Cortex of kidney (tissue), 1 donor: Measurements from ENCODE around the gene GPR78.

ENCODE experiments used
- DNase-seq: peaks from one replicate; lab custom pipeline; 2025; lab: John Stamatoyannopoulos, UW

GPR78 gene

DNA sequence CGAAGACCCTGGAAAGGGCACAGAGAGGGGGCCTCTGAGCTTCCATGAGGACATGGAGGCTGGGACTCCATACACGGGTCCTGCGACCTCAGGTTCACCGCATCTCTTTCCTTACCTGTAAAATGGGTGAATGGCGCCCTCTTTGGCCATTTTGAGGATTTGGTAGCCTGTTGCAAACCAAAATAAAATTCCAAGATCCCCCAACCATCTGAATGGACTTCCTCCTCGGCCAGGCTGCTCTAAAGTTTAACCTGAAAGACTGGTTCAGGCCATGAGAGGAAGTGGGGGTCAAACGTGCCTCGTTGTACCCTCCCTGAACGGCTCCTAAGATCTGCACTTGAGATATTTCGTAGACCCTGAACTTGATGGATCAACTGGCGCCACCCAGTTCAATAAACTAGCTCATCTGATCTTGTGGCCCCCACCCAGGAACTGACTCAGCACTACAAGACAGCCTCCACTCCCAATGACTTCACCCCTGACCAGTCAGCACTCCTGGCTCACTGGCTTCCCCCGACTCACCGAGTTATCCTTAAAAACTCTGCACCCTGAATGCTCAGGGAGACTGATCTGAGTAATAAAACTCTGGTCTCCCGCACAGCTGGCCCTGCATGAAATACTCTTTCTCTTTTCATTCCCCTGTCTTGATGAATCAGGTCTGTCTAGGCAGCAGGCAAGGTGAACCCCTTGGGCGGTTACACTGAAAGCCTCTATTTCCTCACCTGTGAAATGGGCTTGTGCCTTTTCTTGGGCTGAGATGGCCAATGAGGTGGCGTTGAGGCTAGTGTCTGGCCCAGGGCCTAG is 32.9 kb upstream of the GPR78 start:
- no peak for DNase-seq

DNA sequence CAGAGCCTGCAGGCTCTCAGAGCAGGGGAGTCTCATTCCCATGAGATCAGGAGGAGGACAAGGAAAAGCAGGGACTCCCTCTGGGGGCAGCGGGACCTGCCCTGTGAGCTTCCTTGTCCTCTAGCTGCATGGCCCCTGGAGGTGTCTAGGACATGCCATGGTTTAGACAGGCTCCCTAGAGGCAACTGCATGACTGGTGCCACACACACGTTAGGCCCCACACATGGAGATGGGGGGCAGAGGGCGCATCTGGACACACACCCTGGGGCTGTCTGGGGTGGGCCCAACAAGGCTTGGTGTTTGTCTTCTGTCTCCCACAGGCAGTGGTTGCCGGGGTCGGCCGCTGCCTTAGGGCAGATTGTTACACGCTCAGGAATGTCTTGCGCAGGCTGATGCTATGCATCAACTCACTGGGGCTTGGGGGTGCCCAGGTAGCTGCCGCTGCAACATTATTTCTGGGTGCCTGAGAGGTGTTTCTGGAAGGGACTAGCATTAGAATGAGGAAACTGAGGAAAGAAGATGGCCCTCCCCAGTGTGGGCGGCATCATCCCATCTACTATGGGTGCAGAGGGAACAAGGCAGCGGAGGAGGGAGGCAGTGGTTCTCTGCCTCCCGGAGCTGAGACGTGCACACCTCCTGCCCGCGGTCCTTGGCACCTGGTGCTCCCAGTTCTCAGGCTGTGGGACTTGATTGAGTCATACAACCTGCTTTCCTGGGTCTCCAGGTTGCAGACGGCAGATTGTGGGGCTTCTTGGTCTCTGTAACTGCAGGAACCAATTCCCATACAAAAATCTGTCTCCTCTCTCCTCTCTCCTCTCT is 32.1 kb upstream of the GPR78 start:
- no peak for DNase-seq

DNA sequence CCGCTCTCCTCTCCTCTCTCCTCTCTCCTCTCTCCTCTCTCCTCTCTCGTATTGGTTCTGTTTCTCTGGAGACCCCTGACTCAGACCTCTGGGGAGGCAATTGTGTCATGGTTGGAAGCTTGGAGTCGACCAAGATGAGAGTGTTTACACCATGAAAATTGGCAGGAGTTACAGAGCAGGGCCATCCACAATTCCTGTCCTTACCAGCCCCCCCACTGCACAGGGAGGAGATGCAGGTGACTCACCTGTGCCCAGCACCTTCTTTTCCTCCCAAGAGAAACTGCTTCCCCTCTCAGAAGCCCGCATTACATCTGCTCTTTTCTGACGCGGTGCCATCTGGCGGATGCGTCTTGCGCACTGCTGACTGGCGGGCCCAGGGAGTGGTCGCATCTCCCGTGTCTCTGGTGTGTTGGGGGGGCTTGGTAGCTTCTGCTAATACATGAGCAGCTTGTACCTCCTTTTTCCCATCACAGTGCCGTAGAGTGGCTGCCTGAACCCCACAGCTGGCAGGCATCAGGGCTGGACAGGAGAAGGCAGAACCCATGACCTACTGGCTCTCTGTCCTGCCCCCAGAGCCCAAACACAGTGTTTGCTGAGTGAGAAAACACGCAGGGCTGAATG is 31.4 kb upstream of the GPR78 start:
- DNase-seq = no peak

DNA sequence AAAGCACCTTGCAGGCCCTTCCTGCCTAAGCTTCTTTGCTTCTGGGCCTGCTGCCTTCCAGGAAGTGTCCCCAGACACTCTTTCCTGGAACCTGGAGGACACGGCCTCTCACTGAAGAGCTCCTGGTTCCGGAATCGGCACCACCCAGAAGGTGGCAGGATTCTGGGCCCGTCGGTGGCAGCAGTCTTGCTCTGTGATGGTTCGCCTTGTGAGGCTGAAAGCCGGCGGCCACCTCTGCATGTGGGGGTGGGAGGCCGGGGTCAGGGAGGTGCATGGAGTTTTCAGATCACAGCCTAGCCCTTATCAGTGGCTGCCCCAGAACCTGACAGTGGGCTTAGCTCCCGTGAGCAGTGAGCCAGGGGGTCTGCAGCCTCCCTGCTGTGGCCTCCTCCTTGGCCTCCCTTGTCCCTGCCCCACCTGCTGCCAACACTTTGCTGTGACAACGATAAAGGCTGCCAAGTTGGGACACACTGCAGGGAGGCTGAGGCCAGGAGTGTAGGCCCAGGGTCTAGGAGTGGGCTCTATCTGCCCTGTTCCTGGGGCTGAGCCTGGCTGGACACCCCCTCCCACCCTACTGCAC is 30.8 kb upstream of the GPR78 start:
- DNase-seq = no peak

DNA sequence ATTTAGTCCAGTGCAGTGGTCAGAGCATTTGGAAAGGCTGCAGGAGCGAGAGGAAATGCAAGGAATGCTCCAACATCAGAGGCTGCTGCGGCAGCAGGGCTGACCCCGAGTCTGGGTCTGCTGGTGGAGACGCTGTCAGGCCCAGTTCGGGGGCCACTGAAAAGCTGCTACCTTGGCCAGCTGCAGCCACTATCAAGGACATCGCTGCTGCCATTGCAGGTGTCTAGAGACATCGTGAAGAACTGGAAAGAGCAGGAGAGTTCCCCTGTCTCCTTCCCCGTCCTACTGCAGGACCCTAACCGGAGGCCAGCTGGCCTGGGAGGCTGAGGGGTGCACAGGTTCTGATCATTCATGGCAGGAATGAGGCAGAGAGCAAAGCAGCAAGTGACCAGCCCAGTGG is 29.5 kb upstream of the GPR78 start:
- DNase-seq = no peak

DNA sequence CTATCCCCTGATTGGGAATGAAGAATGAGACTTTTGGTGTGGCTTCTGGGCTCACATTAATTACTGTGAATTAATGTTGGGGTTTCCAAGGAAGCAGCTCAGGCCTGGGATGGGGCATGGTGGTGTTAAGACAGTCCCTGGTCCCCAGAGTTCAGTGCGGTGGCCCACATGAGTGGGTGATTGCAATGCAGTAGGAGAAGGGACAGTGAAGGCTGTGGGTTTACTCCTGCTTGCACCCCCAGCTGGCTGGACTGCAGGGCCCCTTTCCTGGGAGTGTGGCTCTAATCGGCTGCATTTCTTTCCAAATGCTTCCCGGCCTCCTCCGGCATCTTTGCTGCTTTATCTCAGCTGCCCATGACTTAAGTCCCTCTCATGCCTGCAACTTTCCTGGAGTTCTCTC is 28.2 kb upstream of the GPR78 start:
- no peak for DNase-seq

DNA sequence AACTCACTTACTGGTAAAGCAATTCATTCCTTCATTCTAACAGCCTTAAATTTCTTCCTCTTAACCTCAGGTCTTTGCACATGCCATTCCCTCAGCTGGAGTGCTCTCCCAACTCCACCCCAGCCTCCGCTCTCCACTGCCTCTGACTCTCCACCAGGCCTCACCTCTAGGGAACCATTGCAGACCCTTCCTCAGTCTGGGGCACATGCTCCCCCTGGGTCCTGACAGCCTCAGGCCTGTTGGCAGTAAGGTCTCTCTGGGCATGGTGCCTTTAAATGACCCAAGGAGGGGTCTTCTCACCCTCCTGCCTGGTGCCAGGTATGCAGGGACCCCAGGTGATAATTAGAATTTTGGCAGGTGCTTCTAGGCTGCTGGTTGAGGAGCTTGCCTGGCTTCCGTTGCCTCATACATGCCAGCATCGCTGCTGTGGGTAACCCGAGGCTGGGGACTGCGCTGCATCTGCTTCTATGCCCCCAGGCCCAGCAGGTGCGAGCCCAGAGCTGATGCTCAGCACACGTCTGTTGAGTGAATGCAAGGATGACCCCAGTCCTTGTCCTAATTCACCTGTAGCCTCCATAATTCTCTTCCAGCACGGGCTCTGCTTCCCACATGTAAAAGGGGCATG is 27.5 kb upstream of the GPR78 start:
- no peak for DNase-seq

DNA sequence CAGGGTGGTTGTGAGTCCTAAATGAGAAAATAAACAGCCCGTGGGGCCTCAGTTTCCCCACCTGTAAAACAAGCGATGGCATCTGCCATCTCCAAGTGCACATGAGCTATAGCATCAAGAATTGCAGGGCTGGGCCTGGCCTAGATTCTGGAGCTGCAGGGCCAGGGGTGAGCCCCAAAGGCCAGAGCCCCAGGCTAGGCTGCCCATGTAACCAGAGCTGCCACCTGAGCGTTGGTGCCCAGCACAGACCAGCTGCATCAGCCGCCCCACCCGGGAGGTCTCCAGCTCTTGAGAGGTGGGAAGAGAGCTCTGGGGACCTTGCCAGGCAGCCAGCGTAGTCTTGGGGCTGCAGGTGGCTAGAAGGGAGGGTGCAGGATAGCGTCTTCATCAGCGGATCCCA is 27.0 kb upstream of the GPR78 start:
- DNase-seq = no peak

DNA sequence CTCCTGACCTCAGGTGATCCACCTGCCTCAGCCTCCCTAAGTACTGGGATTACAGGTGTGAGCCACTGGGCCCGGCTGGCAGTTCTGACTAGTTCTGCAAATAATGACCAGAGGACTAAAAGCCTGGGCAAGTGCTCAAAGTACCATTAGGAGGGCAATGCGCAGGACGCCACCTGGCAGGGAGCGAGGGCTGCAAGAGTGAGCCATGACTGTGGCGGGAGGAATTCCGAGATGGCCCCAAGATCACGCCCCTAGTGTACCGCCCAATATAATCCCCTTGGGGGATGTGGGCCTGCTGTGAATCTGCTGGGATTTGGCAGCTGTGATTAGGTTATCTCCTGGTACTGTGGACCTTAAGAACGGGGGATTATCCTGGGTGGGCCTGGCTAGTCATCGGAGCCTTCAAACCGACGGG is 26.2 kb upstream of the GPR78 start:
- DNase-seq = no peak

DNA sequence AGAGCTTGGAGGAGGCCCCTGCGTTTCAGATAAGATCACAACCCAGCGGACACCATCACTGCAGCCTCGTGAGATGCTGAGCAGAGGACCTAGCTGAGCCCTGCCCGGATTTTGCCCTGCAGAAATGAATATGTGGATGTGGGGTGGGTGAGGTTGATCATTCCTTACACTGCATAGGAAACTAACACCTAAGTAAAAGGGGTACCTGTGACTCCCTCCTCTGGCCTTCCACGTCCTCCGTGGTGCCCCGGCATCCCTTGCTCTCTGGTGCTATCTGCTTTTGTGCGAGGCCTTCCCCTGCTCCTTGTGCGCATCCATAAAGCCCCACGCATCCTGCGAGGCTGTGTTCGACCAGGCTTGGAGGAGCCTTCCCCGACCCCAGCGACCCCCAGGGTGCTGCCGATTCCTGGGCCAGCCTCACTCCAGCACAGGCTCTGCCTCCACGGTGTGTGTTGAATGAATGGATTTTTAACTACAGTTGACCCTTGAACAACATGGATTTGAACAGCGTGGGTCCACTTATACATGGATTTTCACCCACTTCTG is 25.6 kb upstream of the GPR78 start:
- no peak for DNase-seq

DNA sequence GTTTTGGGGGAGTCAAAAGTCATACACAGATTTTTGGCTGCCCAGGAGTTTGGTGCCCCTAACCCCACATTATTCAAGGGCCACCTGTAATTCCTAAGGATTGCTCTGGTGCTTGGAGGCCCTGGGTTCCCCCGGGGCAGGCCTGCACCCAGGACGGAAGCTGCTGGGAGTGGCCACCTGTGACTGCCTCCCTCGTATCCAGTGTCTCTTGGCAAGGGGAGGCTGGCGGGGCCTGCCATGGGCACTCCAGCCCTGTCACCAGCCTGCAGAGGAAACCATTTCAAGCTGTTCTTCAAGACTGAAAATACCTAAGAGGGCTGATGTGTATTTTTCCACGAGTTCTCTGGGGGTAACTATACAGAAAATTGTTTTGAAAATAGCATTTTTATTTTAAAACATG is 24.5 kb upstream of the GPR78 start:
- DNase-seq = no peak

DNA sequence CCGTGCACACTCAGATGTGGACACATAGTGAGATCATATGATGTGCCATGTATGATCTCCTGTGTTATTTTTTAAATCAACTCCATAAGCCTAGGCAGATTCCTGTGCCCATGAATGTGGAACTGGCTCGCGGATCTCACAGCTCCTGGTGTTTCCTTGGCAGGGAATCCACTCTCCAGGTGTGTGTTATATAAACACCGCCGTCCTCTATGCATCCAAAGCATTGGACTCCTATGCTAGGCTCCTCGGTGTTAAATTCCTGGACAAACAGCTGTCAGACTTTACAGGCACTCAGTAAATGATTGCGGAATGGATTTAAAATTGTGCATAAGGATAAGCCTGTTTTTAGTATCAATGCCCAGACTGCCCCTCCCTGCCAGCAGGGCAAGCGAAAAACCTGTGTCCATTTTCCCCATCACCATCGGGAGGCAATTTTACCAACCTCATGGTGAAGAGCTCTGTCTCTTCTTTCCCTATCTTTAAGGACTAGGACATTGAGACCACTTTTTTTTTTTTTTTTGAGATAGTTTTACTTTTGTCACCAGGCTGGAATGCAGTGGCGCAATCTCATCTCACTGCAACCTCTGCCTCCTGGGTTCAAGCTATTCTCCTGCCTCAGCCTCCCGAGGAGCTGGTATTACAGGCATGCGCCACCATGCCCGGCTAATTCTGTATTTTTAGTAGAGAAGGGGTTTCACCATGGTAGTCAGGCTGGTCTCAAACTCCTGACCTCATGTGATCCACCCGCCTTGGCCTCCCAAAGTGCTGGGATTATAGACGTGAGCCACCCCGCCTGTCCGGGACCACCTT is 23.6 kb upstream of the GPR78 start:
- DNase-seq = no peak

DNA sequence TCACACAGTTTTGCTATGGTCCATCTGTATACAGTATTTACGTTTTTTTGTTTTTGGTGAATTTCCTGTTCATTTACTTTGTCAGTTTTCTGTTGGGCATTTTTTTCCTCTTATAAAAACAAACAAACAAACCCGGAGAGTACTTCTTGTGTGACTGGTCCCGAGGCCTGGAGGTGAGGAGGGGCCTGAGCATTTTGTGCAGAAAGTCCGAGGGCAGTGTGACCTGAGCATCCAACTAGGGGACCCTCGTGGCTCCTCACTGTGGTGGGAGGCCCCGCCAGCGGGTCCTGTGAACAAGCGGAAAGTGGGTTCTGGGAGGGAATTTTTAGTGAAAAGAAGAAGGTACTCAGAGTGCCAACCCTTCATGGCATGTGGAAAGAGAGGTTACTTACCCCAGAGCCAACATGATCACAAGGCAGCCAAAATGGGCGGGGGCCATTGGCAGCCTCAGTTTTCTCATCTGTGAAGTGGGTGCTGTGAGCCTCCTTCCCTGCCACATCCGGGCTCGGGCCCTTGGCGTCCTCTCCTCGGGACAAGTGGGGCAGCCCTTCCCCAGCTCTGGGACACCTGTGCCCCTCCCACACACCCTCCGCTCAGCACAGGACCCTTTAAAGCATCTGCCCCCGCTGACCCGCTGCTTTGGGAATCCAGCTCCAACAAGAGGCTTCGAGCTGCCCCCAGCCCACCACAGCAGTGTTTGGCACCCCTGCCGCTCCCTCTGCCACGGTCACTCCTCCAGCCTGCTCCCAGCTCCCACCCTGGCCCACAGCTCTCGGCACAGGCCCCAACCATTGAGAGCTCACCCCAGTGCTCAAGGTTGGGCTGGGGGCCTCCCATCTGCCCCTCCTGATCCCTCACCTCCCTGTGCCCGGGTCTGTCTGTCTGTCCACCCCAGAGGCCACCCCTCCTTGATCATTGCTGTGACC is 22.8 kb upstream of the GPR78 start:
- DNase-seq = no peak

DNA sequence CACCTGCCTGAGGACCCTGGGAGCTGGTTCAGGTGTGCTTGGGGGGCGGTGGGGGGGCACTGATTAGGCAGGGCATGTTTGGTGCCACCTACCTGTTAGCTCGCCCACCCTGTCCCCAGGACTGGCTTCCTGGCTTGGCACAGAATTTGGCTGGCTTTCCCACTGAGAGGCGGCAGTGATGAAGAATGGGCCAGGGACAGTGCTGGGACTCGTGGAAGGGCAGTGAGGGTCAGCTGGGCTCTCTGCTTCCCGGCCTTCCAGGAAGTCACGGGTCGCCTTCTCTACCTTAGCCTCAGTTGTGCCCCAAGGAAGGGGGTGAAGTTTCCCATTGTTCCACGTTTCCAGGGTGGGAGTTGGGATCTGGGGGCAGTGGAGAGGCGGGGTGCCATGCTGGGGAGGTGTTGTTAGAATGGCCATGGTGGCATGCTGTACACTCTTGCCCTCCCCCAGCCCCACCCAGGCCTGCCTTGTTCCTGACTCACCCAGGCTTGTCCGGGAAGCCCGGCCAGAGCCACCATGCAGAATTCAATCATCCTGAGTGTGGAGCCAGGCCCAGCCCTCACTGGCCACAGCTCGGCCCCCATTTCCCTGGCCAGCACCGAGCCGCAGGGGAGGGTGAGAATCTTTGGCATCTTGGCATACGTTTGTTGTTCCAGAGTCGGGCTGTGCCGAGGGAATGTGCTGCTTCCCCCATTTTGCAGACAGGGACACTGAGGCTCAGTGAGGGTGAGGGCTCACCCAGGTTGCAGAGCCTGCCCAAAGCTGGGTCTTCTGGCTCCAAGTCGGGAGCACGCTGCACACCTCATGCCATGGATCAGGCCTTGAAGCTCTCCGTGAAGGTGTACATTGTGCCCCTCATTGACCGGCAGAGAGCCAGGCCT is 21.9 kb upstream of the GPR78 start:
- DNase-seq = no peak

DNA sequence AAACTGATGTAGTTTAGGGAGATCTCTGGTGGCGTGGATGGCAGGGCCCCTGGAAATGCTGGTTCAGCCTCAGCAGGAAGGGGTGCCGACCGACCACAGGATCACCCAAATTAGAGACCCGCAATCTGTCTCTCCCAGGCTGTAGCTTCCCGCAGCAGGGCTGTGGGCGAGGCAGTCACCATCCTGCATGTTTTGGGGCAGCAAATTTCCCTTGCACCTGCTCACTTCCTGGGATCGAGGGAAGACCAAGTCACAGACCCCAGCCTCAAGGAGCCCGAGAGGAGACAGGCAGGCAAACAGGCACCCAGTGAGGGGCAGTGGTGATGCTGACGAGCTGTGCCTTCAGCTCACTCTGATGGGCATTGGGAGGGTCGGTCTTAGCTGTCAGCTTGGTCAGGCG is 21.2 kb upstream of the GPR78 start:
- DNase-seq = no peak

DNA sequence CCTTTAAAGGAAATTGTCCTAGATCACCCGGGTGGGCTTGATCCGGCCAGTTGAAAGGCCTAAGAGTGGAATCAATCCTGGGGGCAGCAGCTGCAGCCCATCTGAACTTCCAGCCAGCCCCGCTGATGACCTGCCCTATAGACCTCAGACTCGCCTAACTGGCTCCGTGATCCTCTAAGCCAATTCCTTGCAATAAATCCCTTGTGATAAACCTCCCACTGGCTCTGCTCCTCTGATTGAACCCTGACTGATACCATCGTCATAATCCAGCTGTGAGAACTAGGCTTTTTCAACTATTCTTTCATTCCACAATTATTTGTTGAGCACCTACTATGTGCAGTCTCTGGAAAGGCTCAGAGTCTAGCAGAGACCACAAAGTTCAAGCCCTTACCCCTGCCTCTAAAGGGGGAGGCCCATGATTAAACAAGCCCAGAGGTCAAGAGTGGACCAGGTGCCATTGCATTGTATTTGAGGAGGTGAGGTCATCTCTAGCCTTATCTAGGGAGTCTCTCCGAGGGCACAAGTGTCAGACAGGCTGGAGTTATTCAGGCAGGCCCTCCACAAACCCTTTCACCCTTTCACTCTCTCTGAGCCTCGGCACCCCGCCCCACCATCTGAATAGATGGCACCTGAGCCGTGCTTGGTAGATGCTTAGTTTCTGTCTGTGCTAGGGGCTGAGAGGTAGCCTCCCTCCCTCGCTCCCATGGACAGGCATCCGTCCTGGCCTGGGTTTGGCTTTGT is 20.5 kb upstream of the GPR78 start:
- no peak for DNase-seq

DNA sequence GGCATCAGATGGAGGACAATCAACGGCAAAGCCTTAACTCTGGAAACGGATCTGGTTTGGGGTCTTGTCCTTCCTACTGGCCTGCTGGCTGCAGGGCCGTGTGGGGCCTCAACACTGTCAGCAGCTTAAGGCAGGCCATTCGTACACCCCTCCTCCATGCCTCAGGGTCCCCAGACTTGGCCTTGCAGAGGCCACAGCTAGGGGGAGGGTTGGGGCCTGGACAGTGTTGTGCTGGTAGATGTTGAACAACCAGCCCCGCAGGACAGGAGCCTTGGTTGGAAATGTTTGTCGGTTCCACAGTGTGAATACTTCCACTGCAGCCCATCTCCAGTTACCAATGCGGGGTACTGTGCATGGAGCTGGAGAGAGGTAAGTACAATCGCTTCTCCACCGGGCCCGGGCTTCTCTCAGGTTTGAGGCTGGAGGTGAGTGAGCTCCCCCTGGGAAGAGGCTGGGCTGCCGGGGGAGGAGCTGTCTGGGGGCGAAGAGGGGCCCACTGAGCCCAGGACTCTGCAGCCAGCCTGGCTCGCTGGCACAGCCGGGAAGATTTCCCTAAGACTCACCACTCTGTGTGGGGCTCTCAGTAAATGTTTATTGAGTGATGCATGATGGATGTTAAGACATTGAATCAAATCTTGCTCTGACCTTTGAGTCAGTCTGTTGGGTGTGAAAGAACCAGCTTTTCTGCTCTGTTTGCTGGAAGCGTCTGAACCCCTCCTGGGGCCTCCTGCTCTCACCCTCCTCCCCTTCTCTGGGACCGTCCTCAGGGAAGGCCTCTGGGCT is 19.7 kb upstream of the GPR78 start:
- DNase-seq = no peak
